ENCODE results near the gene SNTA1.
"Not testable (repeated sequence)": the region's sequence is repeated elsewhere in the genome, so short reads cannot be mapped to it uniquely, and the experiment has no call there.

Gene SNTA1

GRCh38 chr20:33474963-33475362 is 31.4 kb upstream of the SNTA1 start:
- H3K9ac ChIP-seq (ENCODE audit: low read depth, low read length): no peak overlapping the region
- no peaks in the 10 kb centered on the region for H3K9me3 ChIP-seq (ENCODE audit: control insufficient read depth, insufficient read depth, low read length)
- H3K4me1 ChIP-seq (ENCODE audit: insufficient read depth, low read length): peaks cover 10% of the 10 kb centered on the region

DNA sequence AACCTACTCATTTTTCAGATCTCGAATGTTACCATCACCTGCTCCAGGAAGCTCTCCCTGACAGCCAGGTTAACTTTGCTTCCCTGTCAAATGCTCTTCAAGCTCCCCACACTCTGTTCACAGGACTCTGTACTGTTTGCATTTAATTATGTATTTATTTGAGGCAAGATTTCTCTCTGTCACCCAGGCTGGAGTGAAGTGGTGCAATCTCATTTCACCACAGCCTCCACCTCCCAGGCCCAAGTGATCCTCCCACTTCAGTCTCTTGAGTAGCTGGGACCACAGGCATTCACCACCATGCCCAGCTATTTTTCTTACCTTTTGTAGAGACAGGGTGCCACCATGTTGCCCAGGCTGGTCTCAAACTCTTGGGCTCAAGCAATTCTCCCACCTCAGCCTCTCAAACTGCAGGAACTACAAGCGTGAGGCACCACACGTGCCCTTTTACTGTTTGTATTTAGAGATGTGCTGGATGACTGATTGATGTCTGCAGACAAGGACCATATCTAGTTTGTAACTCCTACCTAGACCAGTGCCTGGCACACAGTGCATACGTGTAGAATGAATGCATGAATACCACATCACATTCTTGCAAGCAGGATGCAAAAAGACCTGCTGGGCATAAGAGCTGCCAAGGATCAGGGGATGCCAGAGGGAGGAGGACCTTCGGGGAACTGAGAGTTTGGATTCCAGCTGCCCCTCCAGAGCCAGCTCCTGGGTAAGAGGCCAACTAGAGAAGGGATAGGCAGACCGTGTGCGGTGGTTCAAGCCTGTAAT is 30.7 kb upstream of the SNTA1 start:
- H3K4me1 ChIP-seq (ENCODE audit: insufficient read depth, low read length): peaks cover 10% of the 10 kb centered on the region
- no peak overlapping the region for H3K9ac ChIP-seq (ENCODE audit: low read depth, low read length)

More at GRCh38 chr20:33474963-33475362, 31.4 kb upstream of the SNTA1 start:
- no peaks in the 10 kb centered on the region for H3K36me3 ChIP-seq (ENCODE audit: insufficient read depth, low read length)

GRCh38 chr20:33472868-33473435 is 29.4 kb upstream of the SNTA1 start:
- peaks cover 10% of the 10 kb centered on the region for H3K4me1 ChIP-seq (ENCODE audit: insufficient read depth, low read length)

More for the DNA sequence above, 30.7 kb upstream of the SNTA1 start:
- Histone ChIP-seq H3K9me3 (ENCODE audit: control insufficient read depth, insufficient read depth, low read length) (no peaks in the 10 kb centered on the region), H3K36me3 (ENCODE audit: insufficient read depth, low read length) (no peaks in the 10 kb centered on the region)

DNA sequence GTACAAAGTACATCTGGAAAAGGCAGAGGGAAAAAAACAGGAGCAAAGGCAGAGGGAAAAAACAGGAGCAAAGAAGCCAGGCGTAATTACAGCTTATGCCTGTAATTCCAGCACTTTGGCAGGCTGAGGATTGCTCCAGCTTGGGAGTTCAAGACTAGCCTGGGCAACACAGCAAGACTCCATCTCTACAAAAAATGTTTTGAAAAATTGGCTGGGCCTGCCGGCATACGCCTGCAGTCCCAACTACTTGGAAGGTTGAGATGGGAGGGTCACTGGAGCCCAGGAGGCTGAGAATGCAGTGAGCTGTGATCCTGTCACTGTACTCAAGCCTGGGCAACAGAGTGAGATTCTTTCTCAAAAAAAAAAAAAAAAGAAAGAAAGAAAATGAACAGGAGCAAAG is 27.3 kb upstream of the SNTA1 start:
- no peaks in the 10 kb centered on the region for H3K9me3 ChIP-seq (ENCODE audit: control insufficient read depth, insufficient read depth, low read length)
- no peaks in the 10 kb centered on the region for H3K36me3 ChIP-seq (ENCODE audit: insufficient read depth, low read length)
- peaks cover 3% of the 10 kb centered on the region; the same call in 1 of the 2 replicates for H3K4me1 ChIP-seq (ENCODE audit: insufficient read depth, low read length)
- no peak overlapping the region for H3K9ac ChIP-seq (ENCODE audit: low read depth, low read length)

More at GRCh38 chr20:33472868-33473435, 29.4 kb upstream of the SNTA1 start:
- Histone ChIP-seq H3K9ac (ENCODE audit: low read depth, low read length) (no peak overlapping the region), H3K9me3 (ENCODE audit: control insufficient read depth, insufficient read depth, low read length) (no peaks in the 10 kb centered on the region), H3K36me3 (ENCODE audit: insufficient read depth, low read length) (no peaks in the 10 kb centered on the region)

DNA sequence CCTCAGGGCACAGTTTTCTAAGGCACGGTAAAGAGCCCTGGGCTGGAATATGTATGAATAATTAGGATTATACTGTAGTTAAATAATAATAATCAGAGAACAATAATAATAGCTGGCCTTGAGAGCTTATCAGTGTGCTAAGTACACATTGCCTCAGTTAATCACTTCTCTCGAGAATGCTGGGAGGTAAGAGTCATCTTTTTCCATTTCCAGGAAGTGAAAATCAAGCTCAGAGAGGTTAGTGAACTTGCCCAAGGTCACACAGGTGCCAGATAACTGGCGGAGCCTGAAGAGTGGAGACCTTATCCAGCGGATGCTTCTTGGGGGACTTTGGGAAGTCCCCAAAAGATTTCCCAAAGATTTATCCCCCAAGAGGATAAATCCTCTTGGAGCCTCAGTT is 26.9 kb upstream of the SNTA1 start:
- H3K9me3 ChIP-seq (ENCODE audit: control insufficient read depth, insufficient read depth, low read length): no peaks in the 10 kb centered on the region
- no peaks in the 10 kb centered on the region for H3K36me3 ChIP-seq (ENCODE audit: insufficient read depth, low read length)
- H3K9ac ChIP-seq (ENCODE audit: low read depth, low read length): no peak overlapping the region
- peaks cover 1% of the 10 kb centered on the region; the same call in 1 of the 2 replicates for H3K4me1 ChIP-seq (ENCODE audit: insufficient read depth, low read length)

- H3K9me3 ChIP-seq (ENCODE audit: control insufficient read depth, insufficient read depth, low read length): no peaks in the 10 kb centered on the region
- no peaks in the 10 kb centered on the region for H3K4me1 ChIP-seq (ENCODE audit: insufficient read depth, low read length)
- no peak overlapping the region for H3K9ac ChIP-seq (ENCODE audit: low read depth, low read length)
- no peaks in the 10 kb centered on the region for H3K36me3 ChIP-seq (ENCODE audit: insufficient read depth, low read length)
These were observed 22.7 kb upstream of the SNTA1 start for GRCh38 chr20:33466303-33466646.

DNA sequence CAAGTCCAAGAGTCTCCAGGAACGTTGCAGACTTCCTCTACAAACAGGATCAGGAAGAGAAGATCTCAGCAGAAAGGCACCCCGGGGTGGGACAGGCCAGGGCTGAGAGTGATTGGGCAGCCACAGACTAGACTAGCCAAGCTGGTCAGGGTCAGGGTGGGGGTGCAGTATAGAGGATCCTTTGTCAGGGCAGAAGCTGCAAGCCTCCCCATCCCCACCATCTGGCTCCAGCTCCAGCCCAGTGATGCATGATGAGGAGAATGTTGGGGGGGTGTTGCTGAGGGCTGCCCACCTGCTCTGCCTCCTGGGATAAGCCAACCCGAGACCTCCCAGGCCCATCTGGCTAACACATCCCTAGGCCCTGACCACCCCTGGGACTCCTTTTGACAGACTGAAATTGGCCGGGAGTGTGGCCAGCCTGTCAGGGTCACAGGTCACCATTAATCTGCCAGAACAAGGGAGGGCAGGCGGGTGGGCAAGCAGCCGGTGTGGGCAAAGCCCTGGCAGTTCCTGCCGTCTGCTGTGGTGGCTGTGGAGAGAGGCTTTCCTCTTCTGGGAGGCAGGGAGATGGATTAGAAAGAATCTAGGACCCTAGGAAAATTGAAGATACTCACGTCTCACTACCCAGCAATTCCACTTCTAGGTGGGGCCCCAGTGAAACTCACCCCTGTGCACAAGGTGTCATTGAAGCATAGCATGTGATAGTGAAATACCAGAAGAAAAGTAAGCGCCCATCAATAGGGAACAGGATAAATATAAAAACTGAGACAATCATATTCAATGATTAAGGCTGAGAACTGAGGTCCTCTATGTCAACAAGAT is 22.1 kb upstream of the SNTA1 start:
- Histone ChIP-seq H3K9me3 (ENCODE audit: control insufficient read depth, insufficient read depth, low read length) (no peaks in the 10 kb centered on the region), H3K9ac (ENCODE audit: low read depth, low read length) (no peak overlapping the region), H3K36me3 (ENCODE audit: insufficient read depth, low read length) (no peaks in the 10 kb centered on the region), H3K4me1 (ENCODE audit: insufficient read depth, low read length) (no peaks in the 10 kb centered on the region; the same call in 1 of the 2 replicates)

GRCh38 chr20:33464759-33465158 is 21.2 kb upstream of the SNTA1 start:
- H3K36me3 ChIP-seq (ENCODE audit: insufficient read depth, low read length); H3K9me3 ChIP-seq (ENCODE audit: control insufficient read depth, insufficient read depth, low read length); H3K4me1 ChIP-seq (ENCODE audit: insufficient read depth, low read length); H3K9ac ChIP-seq (ENCODE audit: low read depth, low read length): not testable (repeated sequence)

- Histone ChIP-seq H3K9me3 (ENCODE audit: control insufficient read depth, insufficient read depth, low read length) (no peaks in the 10 kb centered on the region), H3K36me3 (ENCODE audit: insufficient read depth, low read length) (no peaks in the 10 kb centered on the region), H3K9ac (ENCODE audit: low read depth, low read length) (no peak overlapping the region), H3K4me1 (ENCODE audit: insufficient read depth, low read length) (no peaks in the 10 kb centered on the region; the same call in 1 of the 2 replicates)
These were observed 20.0 kb upstream of the SNTA1 start for GRCh38 chr20:33463332-33464101.

DNA sequence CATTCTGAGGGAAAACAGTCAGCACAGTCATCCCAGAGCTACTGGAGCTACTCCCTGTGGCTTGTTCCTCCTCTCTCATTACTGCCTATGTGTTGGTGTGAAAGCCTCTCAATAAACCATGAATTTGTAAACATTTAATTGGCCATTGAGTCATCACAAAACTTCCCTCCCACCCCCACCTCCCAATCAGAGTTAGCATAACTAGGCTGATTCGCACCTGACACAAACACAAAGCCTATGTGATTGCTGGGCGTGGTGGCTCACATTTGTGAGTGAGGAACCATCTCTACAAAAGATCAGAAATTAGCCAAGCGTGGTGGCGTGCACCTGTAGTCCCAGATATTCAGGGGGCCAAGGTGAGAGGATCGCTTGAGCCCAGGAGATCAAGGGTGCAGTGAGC is 17.1 kb upstream of the SNTA1 start:
- no peak overlapping the region for H3K9ac ChIP-seq (ENCODE audit: low read depth, low read length)
- H3K36me3 ChIP-seq (ENCODE audit: insufficient read depth, low read length): no peaks in the 10 kb centered on the region
- no peaks in the 10 kb centered on the region; the same call in 1 of the 2 replicates for H3K4me1 ChIP-seq (ENCODE audit: insufficient read depth, low read length)
- no peaks in the 10 kb centered on the region for H3K9me3 ChIP-seq (ENCODE audit: control insufficient read depth, insufficient read depth, low read length)

DNA sequence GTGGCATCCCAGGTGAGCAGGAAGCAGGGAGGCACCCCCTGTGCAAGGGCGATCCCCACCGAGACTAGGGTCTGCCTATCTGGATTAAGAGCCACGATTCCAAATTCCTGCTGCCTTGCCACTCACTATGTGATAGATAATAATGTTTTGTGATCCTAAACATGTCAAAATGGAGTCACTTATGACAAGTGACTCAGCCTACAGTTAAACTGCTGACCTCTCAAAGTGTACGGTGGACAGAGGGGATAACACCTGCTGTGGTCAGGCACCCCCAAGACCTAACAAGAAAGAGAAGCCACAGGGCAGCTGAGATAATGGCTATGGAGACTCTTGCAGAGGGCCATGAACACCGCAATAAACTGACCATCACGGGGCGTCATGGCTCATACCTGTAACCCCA is 16.0 kb upstream of the SNTA1 start:
- H3K9ac ChIP-seq (ENCODE audit: low read depth, low read length): no peak overlapping the region
- no peaks in the 10 kb centered on the region for H3K9me3 ChIP-seq (ENCODE audit: control insufficient read depth, insufficient read depth, low read length)
- H3K36me3 ChIP-seq (ENCODE audit: insufficient read depth, low read length): no peaks in the 10 kb centered on the region
- H3K4me1 ChIP-seq (ENCODE audit: insufficient read depth, low read length): no peaks in the 10 kb centered on the region; the same call in 1 of the 2 replicates

DNA sequence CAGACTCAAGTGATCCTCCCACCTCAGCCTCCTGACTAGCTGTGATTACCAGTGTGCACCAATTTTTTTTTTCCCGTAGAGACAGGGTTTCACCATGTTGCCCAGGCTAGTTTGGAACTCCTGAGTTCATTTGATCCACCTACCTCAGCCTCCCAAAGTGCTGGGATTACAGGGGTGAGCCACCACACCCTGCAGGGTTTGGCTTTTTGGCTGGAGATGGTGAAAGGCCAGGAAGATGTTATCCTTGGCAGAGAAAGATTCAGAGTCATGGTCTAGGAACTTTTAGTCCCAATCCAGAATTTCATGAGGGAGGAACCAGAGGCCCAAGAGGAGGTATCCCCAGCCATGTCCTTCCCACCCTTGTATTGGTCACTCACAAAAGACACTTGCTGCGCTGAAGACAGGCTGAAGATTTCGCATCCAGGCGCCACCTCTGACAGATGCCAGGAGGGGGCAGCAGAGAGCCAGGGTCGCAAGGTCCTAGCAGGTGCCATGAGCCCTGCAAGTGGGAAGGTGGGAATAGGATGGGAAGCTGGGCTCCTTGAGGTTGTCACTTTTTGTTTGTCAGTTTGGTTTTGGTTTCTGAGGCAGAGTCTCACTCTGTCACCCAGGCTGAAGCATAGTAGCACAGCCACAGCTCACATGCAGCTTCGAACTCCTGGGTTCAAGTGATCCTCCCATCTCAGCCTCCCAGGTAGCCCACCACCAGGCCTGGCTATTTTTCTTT is 13.5 kb upstream of the SNTA1 start:
- not testable (repeated sequence) for H3K9ac ChIP-seq (ENCODE audit: low read depth, low read length); H3K36me3 ChIP-seq (ENCODE audit: insufficient read depth, low read length); H3K9me3 ChIP-seq (ENCODE audit: control insufficient read depth, insufficient read depth, low read length); H3K4me1 ChIP-seq (ENCODE audit: insufficient read depth, low read length)

DNA sequence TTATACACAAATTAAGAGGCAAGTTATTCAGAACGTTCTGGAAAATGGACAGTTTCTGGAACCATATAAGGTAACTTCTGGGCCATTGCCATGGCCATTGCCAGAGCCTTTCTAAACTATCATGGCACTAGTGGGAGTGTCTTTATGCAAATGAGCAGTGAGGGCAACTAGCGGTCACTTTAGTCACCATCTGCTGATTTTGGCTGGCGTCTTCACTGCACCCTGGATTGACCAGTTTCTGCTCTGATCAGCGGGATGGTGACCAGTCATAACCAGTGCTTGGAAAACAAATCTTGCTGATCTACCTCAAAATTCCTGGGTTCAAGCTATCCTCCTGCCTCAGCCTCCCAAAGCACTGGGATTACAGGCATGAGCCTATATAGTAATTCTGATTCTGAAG is 7.3 kb upstream of the SNTA1 start:
- no peaks in the 10 kb centered on the region for H3K36me3 ChIP-seq (ENCODE audit: insufficient read depth, low read length)
- H3K9ac ChIP-seq (ENCODE audit: low read depth, low read length): no peak overlapping the region
- H3K9me3 ChIP-seq (ENCODE audit: control insufficient read depth, insufficient read depth, low read length): no peaks in the 10 kb centered on the region
- no peaks in the 10 kb centered on the region for H3K4me1 ChIP-seq (ENCODE audit: insufficient read depth, low read length)

All from ES-I3 (cell line).